Renal pelvis (tissue), 4 donors: ENCODE results near the gene GTF2H1. TPM values are rescaled to one million over a fixed set of nuclear protein-coding genes. Genes with fewer than 3 reads are reported as not detected.
"Not testable (repeated sequence)": the region's sequence is repeated elsewhere in the genome, so short reads cannot be mapped to it uniquely, and the experiment has no call there.

Source experiments
- DNase-seq: peaks from one replicate; pipeline ENCODE4 v3.0.0-alpha.2; 2013
- polyA plus RNA-seq, 3 donors: library from polyadenylated mRNA; unstranded; fragments of 120-200 nt; gene quantifications; one replicate each; pipeline ENCODE4 v1.2.1, GENCODE V29; 2013; ENCODE audit not compliant: insufficient read length in 3 of 3

GTF2H1 gene
- polyA plus RNA-seq, 3 donors = 47.6 to 64.0 (median 58.7) TPM

DNA sequence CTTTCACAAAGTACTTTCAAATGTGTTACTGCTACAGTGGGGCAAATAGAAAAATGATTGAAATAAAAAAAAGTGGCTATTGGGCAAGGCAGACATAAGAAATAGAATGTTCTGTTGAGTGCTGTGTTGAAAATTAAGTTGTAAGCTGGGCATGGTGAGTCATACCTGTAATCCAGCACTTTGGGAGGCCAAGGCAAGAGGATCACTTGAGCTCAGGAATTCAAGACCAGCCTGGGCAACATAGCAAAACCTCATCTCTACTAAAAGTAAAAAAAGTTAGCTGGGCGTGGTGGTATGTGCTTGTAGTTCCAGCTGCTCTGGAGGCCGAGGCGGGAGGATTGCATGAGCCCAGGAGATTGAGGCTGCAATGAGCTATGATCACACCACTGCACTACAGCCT is 45.1 kb downstream of the GTF2H1 start:
- no peak for DNase-seq

DNA sequence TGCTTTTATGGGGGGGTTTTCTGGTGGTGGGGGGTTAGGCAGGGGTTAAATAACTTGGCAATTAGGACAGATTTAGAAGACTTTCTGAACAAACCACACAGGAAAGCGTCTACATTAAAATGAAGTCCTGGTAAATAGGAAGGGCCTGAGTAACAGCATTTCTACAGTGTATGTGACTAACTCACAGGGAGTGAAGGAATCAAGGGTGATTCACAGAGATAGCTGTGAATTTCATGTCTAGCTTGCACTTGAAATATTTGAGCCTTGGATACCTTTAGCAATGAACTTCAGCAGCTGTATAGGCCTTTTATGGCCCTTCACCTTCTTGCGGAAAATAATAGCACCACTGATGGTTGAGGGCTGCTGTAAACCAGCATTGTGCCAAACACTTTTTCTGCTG is 45.9 kb downstream of the GTF2H1 start:
- no peak for DNase-seq

- no peak for DNase-seq
Measured at GRCh38 chr11:18369398-18369797, 47.0 kb downstream of the GTF2H1 start.

- no peak for DNase-seq
Measured at GRCh38 chr11:18371279-18371678, 48.9 kb downstream of the GTF2H1 start.

DNA sequence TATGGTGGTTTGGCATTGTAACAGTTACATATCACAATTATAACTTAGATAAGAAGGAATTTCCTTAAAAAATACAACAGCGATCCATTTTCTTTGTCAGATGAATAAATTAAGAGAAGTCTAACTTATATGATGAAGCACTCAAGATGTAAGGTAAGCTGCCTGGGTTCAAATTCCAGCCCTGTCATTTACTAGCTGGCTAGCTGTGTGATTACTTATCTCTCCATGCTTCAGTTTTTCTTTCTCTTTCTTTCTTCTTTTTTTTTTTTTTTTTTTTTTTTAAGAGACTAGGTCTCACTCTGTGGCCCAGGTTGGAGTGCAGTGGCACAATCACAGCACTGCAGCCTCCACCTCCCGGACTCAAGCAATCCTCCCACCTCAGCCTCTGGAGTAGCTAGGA is 49.8 kb downstream of the GTF2H1 start:
- DNase-seq = no peak

DNA sequence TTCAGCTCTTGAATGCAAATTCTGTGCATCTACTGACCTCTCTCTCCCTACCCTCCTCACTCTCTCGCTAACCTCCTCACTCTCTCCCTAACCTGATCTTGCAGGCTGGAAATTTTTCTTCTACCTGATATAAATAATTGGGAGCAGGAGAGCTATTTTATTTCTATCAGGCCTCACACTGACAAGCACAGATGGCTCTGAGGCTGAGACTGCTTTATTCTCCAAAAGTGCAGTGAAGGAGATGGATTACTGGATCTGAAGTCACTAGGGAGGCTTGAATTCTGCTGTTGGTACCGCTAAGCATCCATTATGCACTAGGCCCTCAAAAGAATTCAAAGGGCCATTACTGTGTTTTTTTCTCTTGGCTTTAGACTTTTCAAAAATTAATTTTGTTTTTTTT is 52.6 kb downstream of the GTF2H1 start:
- no peak for DNase-seq

GRCh38 chr11:18375941-18376340 is 53.6 kb downstream of the GTF2H1 start:
- DNase-seq = no peak

- no peak for DNase-seq
Measured at GRCh38 chr11:18379201-18379600, 56.8 kb downstream of the GTF2H1 start.

GRCh38 chr11:18383388-18384156 is 61.2 kb downstream of the GTF2H1 start:
- DNase-seq = peak; percentile 14

DNA sequence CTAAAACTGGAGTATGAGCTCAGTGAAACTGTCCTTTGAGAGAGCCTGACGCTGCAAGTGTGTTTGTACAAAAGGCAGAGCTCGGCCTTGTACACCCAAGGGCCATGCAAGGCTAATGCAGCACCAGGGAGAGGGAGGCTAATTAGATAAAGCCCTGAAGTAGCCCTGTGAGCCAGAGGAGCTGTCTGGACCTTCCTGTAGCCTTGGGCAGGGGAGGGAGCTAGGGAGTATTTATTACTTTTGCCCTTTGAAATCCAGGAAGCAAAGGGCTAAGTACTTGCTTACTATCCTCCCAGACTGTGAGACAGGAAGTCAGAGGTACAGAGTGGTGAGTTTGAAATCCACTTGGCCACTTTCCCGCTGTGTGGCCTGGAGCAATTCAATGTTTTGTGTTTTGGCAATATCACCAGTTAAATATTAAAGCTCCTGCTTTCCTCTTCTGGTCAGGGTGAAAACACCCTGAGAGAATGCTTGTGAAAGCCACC is 61.8 kb downstream of the GTF2H1 start:
- DNase-seq = peak; percentile 44

DNA sequence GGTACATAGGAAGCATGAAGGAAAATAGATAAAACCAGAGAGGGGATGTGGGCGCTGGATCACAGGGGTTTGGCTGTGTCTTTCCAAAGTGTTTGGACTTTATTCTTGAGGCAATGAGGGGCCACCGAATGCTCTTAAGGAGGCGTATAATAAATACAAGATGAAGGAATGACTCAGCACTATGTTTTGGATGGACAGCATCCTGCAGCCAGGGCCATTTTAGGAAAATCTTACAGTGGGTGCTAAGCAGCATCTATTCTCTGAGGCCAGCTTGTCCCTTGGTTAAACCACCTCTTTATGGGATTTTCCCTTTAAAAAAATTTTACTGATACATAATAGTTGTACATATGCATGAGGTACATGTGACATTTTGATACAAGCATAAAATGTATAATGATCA is 67.7 kb downstream of the GTF2H1 start:
- DNase-seq = no peak

DNA sequence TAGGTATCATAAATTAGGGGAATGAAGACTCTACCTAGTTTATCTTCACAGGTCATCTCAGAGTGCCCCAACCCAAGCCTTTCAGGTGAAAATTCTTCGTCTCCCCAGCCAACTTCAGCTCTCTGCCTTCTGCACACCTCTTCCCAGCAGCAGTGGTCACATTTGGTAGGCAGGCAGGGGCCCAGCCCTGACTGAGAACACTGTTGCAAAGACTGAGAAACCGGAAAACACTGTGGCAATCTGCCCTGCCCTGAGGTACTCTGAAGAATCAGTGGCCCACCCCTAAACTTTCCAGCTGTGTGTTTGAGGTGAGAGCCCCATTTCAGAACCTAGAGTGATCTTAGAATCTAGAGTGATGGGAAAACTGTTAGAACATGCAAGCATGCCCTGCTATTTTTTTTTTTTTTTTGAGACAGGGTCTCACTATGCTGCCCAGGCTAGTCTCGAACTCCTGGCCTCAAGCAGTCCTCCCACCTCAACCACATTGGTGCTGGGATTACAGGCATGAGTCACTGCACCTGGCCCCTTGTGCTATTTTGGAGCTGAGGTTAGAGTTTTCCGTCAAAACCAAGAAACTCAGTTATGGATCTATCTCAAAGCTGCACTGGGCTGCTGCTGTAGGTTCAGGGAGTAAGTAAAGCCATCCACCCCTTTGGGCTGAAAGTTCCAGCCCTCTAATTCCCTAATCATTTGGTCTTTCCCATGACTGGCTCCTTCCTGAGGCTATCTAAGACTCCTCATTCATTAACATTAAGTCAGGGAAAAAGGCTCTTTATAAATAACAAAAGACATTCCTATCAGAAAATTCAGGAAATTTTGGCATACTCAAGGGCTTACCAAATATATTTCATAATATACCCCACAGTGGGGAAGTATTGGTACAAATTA is 70.3 kb downstream of the GTF2H1 start:
- no peak for DNase-seq

GRCh38 chr11:18393581-18394274 is 71.4 kb downstream of the GTF2H1 start:
- no peak for DNase-seq

DNA sequence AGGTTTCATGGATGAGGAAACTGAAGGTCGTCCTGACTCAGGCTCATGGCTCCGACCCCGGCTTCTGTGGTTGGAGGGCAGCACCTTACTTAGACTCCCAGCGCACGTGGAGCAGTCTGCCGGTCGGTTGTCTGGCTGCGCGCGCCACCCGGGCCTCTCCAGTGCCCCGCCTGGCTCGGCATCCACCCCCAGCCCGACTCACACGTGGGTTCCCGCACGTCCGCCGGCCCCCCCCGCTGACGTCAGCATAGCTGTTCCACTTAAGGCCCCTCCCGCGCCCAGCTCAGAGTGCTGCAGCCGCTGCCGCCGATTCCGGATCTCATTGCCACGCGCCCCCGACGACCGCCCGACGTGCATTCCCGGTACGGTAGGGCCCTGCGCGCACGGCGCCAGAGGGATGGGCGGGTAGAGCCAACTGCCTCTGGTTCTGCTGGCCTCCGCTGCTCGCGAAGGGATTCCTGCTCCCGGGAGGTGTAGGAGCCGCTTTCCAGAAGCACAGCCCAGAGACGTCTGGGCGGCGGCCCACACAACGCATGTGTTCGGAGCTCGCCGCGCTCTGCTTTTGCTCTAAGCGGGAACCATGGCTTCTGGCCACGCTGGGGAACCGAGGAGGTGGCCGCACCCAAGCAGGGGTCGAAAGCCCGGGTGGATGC is 72.0 kb downstream of the GTF2H1 start, which contains the start of gene LDHA:
TSS of gene LDHA (plus strand) at position 289 of the 653 bp plus-strand sequence. CDS start 2,280 bp downstream, outside the sequence.
- peak; percentile 89 for DNase-seq

DNA sequence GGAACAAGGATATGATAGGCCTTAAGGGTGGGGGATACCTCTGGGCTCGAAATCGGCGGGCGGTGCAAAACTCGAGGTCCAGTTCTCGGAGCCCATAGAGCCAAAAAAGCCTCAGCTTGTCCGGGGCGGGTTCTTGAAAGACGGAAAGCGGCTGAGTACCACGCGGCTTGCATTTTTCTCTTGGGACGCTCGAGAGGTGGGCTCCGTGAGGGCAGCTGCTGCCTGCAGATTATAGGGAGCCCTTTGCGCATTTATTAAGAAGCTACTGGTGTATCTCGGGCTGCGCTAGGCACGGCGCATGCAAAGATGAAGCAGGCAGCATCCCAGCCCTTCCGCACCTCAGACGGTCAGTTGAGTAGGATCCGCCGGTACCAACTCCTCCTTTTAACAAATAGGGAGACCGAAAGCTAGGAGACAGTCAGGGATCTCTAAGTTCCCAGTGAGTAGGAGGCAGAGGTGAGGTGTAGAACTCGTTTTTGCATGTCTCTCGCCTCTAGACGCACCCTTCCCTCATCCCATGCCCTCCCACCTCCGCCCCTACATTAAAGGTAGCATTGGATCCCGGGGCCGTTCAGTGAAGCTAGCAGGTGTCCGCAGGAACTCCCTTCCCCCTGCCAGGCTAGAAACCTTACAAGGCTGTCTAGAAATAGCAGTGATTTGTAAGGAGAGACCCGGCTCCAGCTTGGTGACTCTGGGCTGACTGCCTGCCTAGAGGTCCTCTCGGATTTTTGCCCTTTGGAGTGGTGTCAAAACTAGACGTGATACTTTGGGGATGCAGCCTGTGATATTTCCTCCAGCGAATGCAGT is 72.8 kb downstream of the GTF2H1 start:
- DNase-seq = peak; percentile 23

GRCh38 chr11:18395735-18396504 is 73.6 kb downstream of the GTF2H1 start:
- DNase-seq = peak; percentile 98

DNA sequence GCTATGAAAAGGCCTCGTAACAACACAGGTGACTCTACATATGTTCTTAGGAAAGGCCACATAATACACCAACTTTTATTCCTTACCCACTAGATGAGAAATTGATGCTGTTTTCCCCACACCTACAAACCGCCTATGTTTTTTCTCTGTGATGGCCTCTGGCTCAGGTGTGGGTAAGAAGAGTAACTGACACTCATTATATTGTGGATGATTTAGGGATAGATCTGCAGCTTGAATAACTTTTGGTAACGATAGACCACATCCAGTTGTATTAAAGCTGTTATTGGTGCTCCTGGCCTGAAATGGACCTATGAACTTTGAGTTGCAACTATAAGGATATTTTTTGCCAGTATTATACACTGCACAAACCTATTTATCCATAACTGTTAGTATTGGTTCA is 75.6 kb downstream of the GTF2H1 start:
- no peak for DNase-seq

DNA sequence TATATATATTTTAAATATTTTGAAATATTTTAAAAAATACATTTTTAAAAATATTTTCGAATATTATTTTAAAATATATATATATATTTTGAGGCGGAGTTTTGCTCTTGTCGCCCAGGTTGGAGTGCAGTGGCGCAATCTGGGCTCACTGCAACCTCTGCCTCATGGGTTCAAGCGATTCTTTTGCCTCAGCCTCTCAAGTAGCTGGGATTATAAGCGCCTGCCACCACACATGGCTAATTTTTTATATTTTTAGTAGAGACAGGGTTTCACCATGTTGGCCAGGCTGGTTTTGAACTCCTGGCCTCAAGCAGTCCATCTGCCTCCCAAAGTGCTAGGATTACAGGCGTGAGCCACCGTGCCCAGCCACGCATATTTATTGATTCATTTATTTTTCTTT is 78.7 kb downstream of the GTF2H1 start:
- DNase-seq = not testable (repeated sequence)

GRCh38 chr11:18404062-18404461 is 81.7 kb downstream of the GTF2H1 start:
- DNase-seq = no peak

GRCh38 chr11:18407400-18407799 is 85.0 kb downstream of the GTF2H1 start:
- DNase-seq = not testable (repeated sequence)
